GM18526 (cell line): ENCODE data around the gene IFITM10.

ENCODE experiments used
- POLR2A ChIP-seq: IDR thresholded peaks from 3 replicates; pipeline ENCODE4 v1.6.1; 2011; ENCODE audit not compliant: insufficient read length; ENCODE audit errors: extremely low read depth

The IFITM10 gene

GRCh38 chr11:1742371-1742770 is 8.0 kb downstream of the IFITM10 start:
- TF ChIP-seq POLR2A, result no peak

- TF ChIP-seq POLR2A, result no peak
These were observed 8.7 kb downstream of the IFITM10 start for GRCh38 chr11:1741741-1742140.

GRCh38 chr11:1740786-1741530 is 9.4 kb downstream of the IFITM10 start:
- no peak for TF ChIP-seq POLR2A

GRCh38 chr11:1739576-1739975 is 10.8 kb downstream of the IFITM10 start:
- no peak for TF ChIP-seq POLR2A

GRCh38 chr11:1738380-1738779 is 12.0 kb downstream of the IFITM10 start:
- TF ChIP-seq POLR2A, result no peak

- TF ChIP-seq POLR2A, result no peak
These were observed 13.2 kb downstream of the IFITM10 start for GRCh38 chr11:1737080-1737757.

GRCh38 chr11:1736447-1736992 is 13.9 kb downstream of the IFITM10 start:
- no peak for TF ChIP-seq POLR2A

GRCh38 chr11:1735271-1735670 is 15.1 kb downstream of the IFITM10 start:
- no peak for TF ChIP-seq POLR2A

GRCh38 chr11:1734641-1735081 is 15.7 kb downstream of the IFITM10 start:
- no peak for TF ChIP-seq POLR2A

- TF ChIP-seq POLR2A, result no peak
These were observed 16.4 kb downstream of the IFITM10 start for GRCh38 chr11:1733716-1734640.

GRCh38 chr11:1733009-1733715 is 17.2 kb downstream of the IFITM10 start:
- TF ChIP-seq POLR2A, result no peak

- TF ChIP-seq POLR2A, result no peak
These were observed 17.9 kb downstream of the IFITM10 start for GRCh38 chr11:1732418-1733008.

GRCh38 chr11:1731451-1732059 is 18.8 kb downstream of the IFITM10 start:
- no peak for TF ChIP-seq POLR2A
